ENCODE measurements around the gene COQ4.
A peak's percentile ranks its signal among the peaks of the same experiment; 100 is the strongest.
"Not testable (repeated sequence)": the region's sequence is repeated elsewhere in the genome, so short reads cannot be mapped to it uniquely, and the experiment has no call there.

The COQ4 gene

GRCh38 chr9:128322404-128323211 is at the start of gene COQ4, which contains the start of gene TRUB2:
Gene COQ4 (plus strand): TSS chr9:128322839. CDS start chr9:128322859, 20 bp downstream.
Gene TRUB2 (minus strand): TSS chr9:128322447. CDS start chr9:128322408, 39 bp downstream.
- DNase-seq (ENCODE audit: low read depth): peak; percentile 92

GRCh38 chr9:128274245-128274644 is 48.4 kb upstream of the COQ4 start:
- DNase-seq (ENCODE audit: low read depth): no peak

GRCh38 chr9:128275198-128276007 is 47.2 kb upstream of the COQ4 start, which contains the start of gene GOLGA2:
Gene GOLGA2 (minus strand): TSS chr9:128276007. CDS start chr9:128275976, 31 bp downstream.
- no peak for DNase-seq (ENCODE audit: low read depth)

- DNase-seq (ENCODE audit: low read depth): peak; percentile 97
These were observed 46.5 kb upstream of the COQ4 start, which contains the start of gene SWI5 for GRCh38 chr9:128276008-128276573. Gene SWI5 (plus strand): TSS chr9:128276276.

GRCh38 chr9:128276574-128277270 is 45.9 kb upstream of the COQ4 start:
- no peak for DNase-seq (ENCODE audit: low read depth)

GRCh38 chr9:128279088-128280073 is 43.3 kb upstream of the COQ4 start:
- DNase-seq (ENCODE audit: low read depth): not testable (repeated sequence)

GRCh38 chr9:128280084-128280622 is 42.5 kb upstream of the COQ4 start:
- DNase-seq (ENCODE audit: low read depth): no peak

GRCh38 chr9:128282500-128282899 is 40.1 kb upstream of the COQ4 start:
- no peak for DNase-seq (ENCODE audit: low read depth)

GRCh38 chr9:128285033-128285784 is 37.4 kb upstream of the COQ4 start:
- no peak for DNase-seq (ENCODE audit: low read depth)

GRCh38 chr9:128286440-128286839 is 36.2 kb upstream of the COQ4 start:
- peak; percentile 19 for DNase-seq (ENCODE audit: low read depth)

GRCh38 chr9:128288273-128289004 is 34.2 kb upstream of the COQ4 start:
- no peak for DNase-seq (ENCODE audit: low read depth)

- DNase-seq (ENCODE audit: low read depth): no peak
These were observed 30.6 kb upstream of the COQ4 start for GRCh38 chr9:128292009-128292408.

GRCh38 chr9:128293091-128293490 is 29.5 kb upstream of the COQ4 start:
- no peak for DNase-seq (ENCODE audit: low read depth)

GRCh38 chr9:128294142-128294541 is 28.5 kb upstream of the COQ4 start:
- no peak for DNase-seq (ENCODE audit: low read depth)

- DNase-seq (ENCODE audit: low read depth): no peak
These were observed 26.1 kb upstream of the COQ4 start for GRCh38 chr9:128296340-128297220.

- DNase-seq (ENCODE audit: low read depth): no peak
These were observed 25.3 kb upstream of the COQ4 start for GRCh38 chr9:128297221-128297773.
